HPDE6-E6E7 (cell line): Measurements from ENCODE around the gene ACTR3C.
"Not testable (repeated sequence)": the region's sequence is repeated elsewhere in the genome, so short reads cannot be mapped to it uniquely, and the experiment has no call there.

Experiments
- DNase-seq: peaks from one replicate; pipeline ENCODE4 v3.0.0; 2011; ENCODE audit warnings: missing footprints; ENCODE audit errors: extremely low spot score

The ACTR3C gene

GRCh38 chr7:150283608-150284007, 39.7 kb downstream of the ACTR3C start:
- DNase-seq: not testable (repeated sequence)

GRCh38 chr7:150283111-150283510, 40.2 kb downstream of the ACTR3C start:
- DNase-seq: not testable (repeated sequence)

DNA sequence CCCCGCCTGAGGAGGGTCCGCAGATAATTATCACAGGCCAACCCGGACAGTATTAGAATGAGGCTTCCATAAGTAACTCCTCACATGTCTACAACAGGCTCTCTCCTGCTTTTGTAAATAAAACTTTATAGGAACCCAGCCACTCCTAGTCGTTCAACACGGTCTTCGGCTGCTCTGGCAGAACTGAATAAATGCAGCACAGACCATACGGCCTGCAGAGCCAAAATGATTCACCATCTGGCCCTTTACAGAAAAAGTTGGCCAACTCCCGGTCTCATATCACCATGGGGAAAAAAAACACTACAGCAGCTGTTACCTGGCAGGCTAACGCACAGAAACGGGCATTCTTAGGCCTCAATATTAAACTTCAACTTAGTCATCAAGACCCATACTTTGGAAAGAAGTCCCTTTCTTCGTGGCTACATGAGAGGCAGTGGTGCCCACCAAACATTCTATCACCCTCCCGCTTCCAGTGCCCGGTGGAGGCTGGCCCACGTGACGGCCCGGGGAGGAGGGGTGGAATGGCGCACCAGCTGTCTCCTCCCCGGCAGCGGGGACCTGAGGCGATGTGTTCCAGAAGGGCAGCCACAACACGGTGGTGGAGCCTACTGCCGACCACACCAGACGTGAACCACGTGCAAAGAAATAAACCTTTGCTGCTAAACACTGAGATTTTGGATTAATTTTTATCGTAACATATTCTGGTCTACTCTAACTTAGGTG, 41.5 kb downstream of the ACTR3C start:
- DNase-seq: not testable (repeated sequence)

DNA sequence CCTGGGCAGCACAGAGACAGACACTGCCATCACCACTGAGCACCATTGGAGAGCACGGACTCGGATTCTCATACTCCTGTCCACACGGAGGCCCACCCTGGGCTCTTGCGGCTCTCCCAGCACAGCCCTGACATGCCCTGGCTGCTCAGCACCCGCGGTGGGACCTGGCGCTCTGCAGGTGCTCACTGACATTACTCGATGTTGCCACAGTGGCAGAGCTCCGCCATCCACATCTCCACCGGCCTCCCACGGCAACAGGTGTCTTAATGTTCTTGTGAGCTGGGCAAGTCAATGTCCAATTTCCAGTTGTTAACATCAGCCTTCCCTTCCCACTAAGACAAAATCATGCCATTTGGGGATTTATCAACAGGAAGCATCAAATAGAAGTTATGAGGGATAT, 45.0 kb downstream of the ACTR3C start:
- DNase-seq: not testable (repeated sequence)

DNA sequence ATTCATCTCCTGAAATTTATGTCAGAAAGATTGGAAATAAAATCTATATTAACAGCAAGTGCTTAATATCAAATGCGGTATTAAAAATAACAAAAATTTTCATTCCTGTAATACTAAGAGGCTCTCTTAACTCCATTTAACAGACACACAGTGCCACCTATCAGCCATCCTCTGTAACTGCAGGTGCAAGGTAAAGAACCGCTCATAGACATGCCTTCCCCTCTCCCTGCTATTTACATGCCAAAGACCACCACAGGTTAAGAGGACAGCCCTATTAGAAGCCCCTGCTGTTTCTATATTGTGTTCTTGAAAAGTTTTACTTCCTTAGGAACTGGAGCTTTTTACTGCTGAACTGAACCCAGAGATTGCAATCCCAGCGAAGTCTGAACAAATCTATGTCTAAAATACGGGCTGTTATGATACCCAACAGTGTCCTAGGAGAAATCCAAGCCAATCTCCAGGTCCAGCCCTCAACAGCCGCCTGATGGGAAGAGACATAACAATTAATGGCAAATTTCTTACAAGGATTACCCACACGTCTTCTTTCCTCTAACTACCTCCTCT, 47.1 kb downstream of the ACTR3C start:
- not testable (repeated sequence) for DNase-seq

DNA sequence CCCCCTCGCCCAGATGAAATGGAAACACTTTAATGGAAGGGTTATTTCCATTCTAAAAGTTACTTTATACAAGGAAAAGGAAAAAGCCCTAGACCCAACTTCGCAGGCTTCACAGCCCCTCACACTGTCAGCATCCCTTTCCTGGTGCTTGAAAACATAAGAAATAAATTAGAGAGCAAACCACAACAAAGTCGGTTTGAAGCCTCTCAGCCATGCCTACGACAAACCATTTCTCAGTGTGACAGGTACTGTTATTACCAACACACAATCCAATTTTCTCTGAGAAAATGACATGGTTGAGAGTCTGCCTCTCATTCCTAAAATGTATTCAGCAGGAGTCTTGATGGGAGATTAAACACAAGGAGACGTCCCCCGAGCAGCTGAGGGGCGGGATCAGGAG, 51.4 kb downstream of the ACTR3C start:
- DNase-seq: not testable (repeated sequence)

DNA sequence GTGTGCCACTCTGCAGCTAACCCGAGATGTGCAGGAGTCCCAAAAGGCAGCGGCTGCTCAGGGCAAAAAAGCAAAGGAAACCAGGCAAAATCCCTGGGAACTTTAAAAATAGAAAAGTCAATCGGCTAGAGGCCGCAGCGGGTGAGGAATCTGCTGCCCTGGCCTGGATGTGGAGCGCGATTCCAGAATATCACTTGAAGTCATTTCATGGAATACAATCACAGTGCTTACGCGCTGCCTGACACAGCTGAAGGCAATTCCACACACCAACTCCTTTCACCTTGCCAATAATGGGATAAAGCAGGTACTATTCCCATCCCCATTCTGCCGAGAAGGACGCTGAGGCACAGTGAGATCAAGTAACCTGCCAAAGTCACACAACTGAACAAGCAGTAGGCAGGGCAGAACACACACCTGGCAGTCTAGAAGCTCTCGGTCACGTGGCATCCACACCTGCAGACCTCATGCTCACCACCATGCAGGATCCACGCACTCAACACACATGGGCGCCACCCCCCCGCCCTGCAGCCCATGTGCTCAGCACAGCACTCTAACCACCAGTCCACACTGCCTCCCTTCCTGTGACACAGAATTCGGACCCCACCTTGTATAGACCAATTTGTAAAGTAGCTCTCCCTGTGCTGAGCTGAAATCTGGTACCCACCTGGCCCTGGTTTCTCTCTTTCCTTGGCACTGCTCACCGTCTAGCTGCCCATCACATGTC, 53.1 kb downstream of the ACTR3C start:
- DNase-seq: not testable (repeated sequence)

DNA sequence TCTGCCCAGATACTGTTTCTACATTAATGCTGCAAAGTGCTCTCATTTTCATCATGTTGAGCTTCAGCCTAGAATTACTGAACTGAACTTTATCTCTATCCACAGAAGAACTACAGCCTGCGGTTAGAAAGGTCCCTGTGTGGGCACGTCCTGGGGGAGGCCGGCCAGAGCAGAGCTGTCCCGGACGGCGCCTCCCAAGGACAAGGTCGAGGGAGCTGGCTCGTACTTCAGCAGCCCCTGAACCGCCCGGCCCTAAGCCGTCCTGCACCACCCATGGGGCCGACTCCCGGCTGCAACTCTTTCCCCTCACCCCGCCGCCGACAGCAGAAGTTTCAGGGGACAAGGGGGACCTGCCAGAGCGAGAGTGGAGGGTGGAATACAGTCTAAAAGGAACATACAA, 54.5 kb downstream of the ACTR3C start:
- DNase-seq: not testable (repeated sequence)

- not testable (repeated sequence) for DNase-seq
Observed at GRCh38 chr7:150268287-150268686, 55.1 kb downstream of the ACTR3C start.

DNA sequence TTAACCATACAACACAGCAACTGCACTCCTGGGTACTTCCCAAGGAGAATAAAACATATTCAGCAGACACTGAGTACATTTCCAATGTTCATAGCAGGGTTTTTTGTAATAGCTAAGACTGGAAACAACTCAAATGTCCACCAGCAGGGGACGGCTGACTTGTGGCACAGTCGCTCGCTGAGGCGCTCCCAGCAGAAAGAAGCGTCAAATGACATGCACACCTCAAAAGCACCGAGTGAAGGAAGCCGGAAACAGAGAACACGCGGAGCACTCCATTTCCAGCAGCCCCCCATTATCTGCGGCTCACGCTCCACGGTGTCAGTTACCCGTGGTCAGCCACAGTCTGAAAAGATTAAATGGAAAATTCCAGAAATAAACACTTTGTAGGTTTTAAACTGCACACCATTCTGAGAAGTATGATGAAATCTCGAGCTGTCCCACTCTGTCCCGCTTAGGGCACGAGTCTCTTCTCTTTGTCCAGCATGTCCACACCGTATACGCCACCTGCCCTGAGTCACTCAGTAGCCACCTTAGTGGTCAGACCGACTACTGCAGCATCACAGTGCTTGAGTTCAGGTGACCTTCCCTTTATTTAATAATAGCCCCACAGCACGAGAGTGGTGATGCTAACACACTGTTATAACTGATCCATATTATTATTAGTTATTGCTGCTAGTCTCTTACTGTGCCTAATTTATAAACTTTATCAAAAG, 56.2 kb downstream of the ACTR3C start:
- not testable (repeated sequence) for DNase-seq

DNA sequence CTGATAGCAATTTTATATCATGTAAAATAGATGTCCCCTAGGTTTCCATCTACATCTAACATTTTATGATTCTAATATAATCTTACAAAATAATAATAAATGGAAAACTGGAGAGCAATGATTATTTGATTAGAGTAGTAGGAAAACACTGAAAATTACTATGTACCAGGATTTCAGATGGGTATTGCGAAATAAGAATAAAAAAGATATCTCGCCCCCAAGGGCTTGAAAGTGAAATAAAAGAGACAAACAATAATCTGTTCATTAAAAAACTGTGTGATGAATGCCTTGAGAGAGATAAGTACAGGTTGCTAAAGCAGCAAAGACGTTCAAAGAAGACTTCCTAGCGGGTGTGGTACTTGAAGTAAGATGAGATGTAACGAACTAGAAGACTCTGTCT, 60.7 kb downstream of the ACTR3C start:
- DNase-seq: not testable (repeated sequence)

GRCh38 chr7:150247745-150248144, 75.6 kb downstream of the ACTR3C start:
- DNase-seq: not testable (repeated sequence)

GRCh38 chr7:150245208-150245607, 78.1 kb downstream of the ACTR3C start:
- DNase-seq: not testable (repeated sequence)

DNA sequence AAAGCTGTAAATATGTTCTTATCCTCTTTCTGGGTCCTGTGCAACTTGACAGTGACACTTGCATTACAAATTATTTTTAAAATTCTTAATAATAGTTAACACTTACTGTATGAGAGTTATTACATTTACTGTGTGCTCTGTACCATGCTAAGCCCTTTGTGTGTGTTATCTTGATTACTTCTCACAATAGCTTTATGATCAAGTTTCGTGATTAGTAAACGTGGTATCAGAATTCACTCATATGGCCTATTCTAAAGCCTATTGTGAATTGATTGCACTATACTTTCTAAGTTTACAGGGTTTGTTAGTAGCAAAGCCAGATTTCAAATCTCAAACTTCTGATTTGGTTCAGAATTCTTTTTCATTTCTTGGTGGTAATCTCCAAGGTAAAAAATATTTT, 80.4 kb downstream of the ACTR3C start:
- DNase-seq: not testable (repeated sequence)

GRCh38 chr7:150225444-150225843, 97.9 kb downstream of the ACTR3C start:
- not testable (repeated sequence) for DNase-seq

DNA sequence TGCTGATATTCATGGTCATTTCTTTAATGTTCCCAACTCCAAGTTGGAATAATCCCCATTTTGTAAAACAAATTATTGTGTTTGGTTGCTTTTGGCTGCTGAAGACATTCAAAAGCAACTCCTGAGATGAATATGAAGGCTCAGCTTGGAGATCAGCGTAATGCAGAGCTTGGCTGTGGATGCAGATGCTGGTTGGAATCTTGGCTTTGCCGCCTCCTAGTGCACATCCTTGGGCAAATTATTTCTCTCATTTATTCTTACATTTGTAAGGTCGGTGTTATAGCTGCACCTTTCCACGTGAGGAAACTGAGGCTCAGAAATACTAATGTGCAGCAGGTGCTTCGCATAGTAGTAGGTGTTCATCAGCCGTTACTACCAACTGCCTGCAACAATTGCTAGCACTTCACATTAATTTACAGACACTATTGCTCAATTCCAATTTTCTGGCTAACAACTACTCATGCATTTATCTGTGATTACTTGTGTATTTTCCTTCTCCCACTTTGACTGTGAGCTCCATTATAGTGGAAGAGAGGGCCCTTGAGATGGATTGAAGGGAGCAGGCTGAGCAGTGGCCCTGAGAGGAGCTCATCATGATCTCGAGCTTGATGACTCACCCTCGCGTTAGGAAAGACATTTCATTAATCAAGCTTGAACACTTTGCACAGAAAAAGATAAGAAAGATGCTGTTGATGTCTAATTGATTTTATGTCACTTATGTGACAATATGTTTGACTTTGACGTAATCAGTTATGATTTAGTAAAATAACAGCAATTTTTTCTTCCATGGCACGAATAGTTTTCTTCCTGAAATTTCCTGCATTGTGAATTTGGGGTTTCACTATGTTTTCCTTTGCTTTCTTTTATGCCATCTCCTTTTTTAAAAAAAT, 101.0 kb downstream of the ACTR3C start:
- DNase-seq: not testable (repeated sequence)

GRCh38 chr7:150220673-150221181, 102.6 kb downstream of the ACTR3C start:
- DNase-seq: not testable (repeated sequence)

DNA sequence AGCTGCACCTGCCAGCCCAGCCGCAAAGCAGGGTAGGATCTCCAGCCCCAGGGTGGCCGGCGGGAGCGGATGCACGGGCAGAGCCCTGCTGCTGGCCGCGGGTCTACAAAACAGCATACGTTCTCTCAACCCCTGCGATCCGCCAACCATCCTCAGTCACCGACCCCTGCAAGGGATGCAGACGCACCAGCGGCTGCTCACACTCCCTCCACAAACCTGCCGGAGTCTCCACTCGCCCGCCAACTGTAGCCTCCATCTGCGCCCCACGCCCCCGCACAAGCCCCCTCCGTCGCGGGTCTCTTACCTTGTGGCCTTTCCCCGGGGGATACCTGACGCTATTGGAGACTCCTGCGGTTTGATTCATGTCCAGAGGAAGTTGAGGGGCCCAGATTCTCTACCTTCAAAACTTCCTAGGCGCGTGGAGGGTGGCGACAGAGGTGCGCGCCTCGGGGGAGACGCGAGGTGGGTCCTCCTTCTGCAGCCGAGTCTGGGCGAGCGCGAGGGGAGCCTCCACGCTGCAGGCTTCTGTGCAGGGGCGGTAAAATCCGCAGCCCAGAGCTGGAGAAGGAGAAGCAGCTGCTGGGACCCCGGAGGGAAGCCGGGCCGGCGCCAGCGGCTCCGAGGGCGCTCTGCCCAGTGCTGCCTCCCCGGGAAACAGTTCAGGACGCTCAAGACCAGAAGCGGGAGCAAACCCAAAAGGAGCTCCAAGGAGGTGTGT, 103.2 kb downstream of the ACTR3C start:
- not testable (repeated sequence) for DNase-seq

GRCh38 chr7:150206848-150207247, 116.5 kb downstream of the ACTR3C start:
- DNase-seq: not testable (repeated sequence)

DNA sequence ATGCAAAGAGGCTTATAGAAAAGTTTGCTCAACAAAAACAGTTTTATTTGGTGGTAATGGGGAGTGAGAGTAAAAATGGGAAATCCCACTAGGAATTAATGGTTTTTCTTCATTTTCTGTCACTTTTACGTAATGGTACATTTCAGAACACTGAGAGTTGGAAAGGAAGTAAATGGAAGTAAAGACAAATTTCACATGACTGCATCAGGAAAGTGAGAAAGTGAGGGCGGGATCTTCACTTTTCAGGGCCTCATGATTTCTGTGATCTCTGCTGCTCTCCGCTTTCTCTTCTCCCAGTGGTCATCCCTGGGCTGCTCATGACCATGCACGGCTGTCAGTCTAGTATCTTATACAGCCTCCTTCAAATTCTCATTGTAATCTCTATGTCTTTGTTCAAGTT, 117.5 kb downstream of the ACTR3C start:
- not testable (repeated sequence) for DNase-seq
